Erythroblast (primary cell): ENCODE measurements around the gene PLIN5.

Experiments
- GATA1 ChIP-seq: IDR thresholded peaks from 2 replicates; pipeline ENCODE4 v1.6.1; 2011; ENCODE audit warnings: low read depth, mild to moderate bottlenecking, control low read depth, low read length, moderate library complexity
- POLR2A ChIP-seq: IDR thresholded peaks from 2 replicates; pipeline ENCODE4 v1.6.1; 2011; ENCODE audit warnings: mild to moderate bottlenecking, low read length

- TF ChIP-seq POLR2A (no peak), GATA1 (no peak)
Observed at GRCh38 chr19:4506449-4507149, 28.4 kb downstream of the PLIN5 start.
